Stomach (tissue), 4 donors: ENCODE measurements around the gene SLN.

Source experiments
- EP300 ChIP-seq: sonication (generic); formaldehyde crosslinking; IDR thresholded peaks from one replicate; pipeline ENCODE4 v1.6.1; 2017; ENCODE audit warnings: antibody characterized with exemption
- POLR2A ChIP-seq, 4 donors: fragments of 450-650 bp; IDR thresholded peaks; one replicate each; pipeline ENCODE4 v1.6.1; 2016; ENCODE audit warnings: antibody characterized with exemption in 4 of 4, control low read depth in 2 of 4, mild to moderate bottlenecking in 1 of 4, moderate library complexity in 1 of 4
- POLR2AphosphoS5 ChIP-seq, 3 donors: sonication (generic); formaldehyde crosslinking; IDR thresholded peaks; one replicate each; pipeline ENCODE4 v1.6.1; 2016; ENCODE audit warnings: antibody characterized with exemption in 3 of 3
- TF ChIP-seq, protein P1 (sequence below), 7 experiments: fragments of 450-650 bp in 4 of 7; fragments of 200-600 bp in 3 of 7; sonication (generic) in 3 of 7; IDR thresholded peaks; one replicate each; pipeline ENCODE4 v1.5.1; 2016 to 2019; ENCODE audit warnings: antibody characterized with exemption in 7 of 7, control low read depth in 2 of 7, mild to moderate bottlenecking in 1 of 7

DNA sequence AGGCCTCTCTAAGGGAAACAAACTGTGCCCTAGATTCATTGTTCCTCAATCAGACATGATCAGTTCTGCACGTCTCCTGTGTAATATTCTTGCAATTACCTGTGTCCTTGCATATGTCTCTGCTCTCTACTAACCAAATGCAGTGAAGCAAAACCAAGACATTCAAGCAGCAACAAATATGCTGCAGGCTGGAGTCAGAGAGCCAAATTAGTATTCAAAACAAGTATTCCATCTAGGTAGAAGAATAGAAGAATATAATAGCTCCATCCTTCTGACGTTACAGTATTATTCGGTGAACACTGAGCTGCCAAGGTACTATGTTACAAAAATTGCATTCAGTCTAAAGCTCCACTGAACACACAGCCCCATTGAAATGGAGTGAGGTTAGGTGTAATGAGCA, 51.8 kb downstream of the SLN start:
- TF ChIP-seq, protein P1, sequence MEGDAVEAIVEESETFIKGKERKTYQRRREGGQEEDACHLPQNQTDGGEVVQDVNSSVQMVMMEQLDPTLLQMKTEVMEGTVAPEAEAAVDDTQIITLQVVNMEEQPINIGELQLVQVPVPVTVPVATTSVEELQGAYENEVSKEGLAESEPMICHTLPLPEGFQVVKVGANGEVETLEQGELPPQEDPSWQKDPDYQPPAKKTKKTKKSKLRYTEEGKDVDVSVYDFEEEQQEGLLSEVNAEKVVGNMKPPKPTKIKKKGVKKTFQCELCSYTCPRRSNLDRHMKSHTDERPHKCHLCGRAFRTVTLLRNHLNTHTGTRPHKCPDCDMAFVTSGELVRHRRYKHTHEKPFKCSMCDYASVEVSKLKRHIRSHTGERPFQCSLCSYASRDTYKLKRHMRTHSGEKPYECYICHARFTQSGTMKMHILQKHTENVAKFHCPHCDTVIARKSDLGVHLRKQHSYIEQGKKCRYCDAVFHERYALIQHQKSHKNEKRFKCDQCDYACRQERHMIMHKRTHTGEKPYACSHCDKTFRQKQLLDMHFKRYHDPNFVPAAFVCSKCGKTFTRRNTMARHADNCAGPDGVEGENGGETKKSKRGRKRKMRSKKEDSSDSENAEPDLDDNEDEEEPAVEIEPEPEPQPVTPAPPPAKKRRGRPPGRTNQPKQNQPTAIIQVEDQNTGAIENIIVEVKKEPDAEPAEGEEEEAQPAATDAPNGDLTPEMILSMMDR (IDR thresholded peaks at IDR 0.05) = no peak
- TF ChIP-seq EP300 = no peak
- no peak for TF ChIP-seq POLR2A (IDR thresholded peaks at IDR 0.05)
- no peak for TF ChIP-seq POLR2AphosphoS5 (IDR thresholded peaks at IDR 0.05)
